Measurements from ENCODE around the gene PCGF2.

Gene PCGF2

GRCh38 chr17:38702166-38702915 lies 45.8 kb downstream of the PCGF2 start:
- FAIRE-seq = no peak

- no peak for FAIRE-seq
Observed at GRCh38 chr17:38701504-38702165, 46.5 kb downstream of the PCGF2 start.

GRCh38 chr17:38698760-38699159 lies 49.4 kb downstream of the PCGF2 start:
- FAIRE-seq = no peak

- no peak for FAIRE-seq
Observed at GRCh38 chr17:38697061-38697820, 50.9 kb downstream of the PCGF2 start.

- FAIRE-seq = no peak
Observed at GRCh38 chr17:38693700-38694329, 54.3 kb downstream of the PCGF2 start.

GRCh38 chr17:38691154-38691553 lies 57.0 kb downstream of the PCGF2 start:
- FAIRE-seq = no peak

- FAIRE-seq = no peak
Observed at GRCh38 chr17:38690386-38690785, 57.8 kb downstream of the PCGF2 start.

- no peak for FAIRE-seq
Observed at GRCh38 chr17:38687286-38687685, 60.9 kb downstream of the PCGF2 start.

- no peak for FAIRE-seq
Observed at GRCh38 chr17:38685491-38685890, 62.6 kb downstream of the PCGF2 start.
